Measurements from ENCODE around the gene GRK5. TPM values are rescaled to one million over a fixed set of nuclear protein-coding genes. Genes with fewer than 3 reads are reported as not detected.

Gene GRK5
- total and polyA plus RNA-seq, 9 of the 15 experiments (the other 6 are each of a cell fraction or from before 2014, with no cell fraction given), result 0.46 to 0.83 (median 0.67) TPM; not detected in 2

GRCh38 chr10:119427263-119427864 lies 220.0 kb downstream of the GRK5 start (continued):
- TF ChIP-seq TFE3 (CRISPR knock-in tag; IDR thresholded peaks at IDR 0.05) (no peak), TOE1 (IDR thresholded peaks at IDR 0.05; ENCODE audit: borderline replicate concordance) (no peak), TOE1 (CRISPR knock-in tag; IDR thresholded peaks at IDR 0.05; ENCODE audit: borderline replicate concordance, low read depth) (no peak), POLR2B (IDR thresholded peaks at IDR 0.05; ENCODE audit: low read depth, partially characterized antibody) (no peak), MTA3 (IDR thresholded peaks at IDR 0.05; ENCODE audit: borderline replicate concordance) (no peak), NFE2L1 (tag; IDR thresholded peaks at IDR 0.05; ENCODE audit: borderline replicate concordance, low read depth) (no peak), CBFA2T3 (IDR thresholded peaks at IDR 0.05) (no peak), CTBP1 (IDR thresholded peaks at IDR 0.05; ENCODE audit: borderline replicate concordance) (peak; percentile 100), ARID1B (IDR thresholded peaks at IDR 0.05) (no peak), SNAPC5 (CRISPR knock-in tag; IDR thresholded peaks at IDR 0.05) (no peak), SP1 (CRISPR knock-in tag; IDR thresholded peaks at IDR 0.05) (no peak), ZNF239 (CRISPR knock-in tag; IDR thresholded peaks at IDR 0.05) (no peak), MAX (CRISPR knock-in tag; IDR thresholded peaks at IDR 0.05) (no peak), HDAC1 (IDR thresholded peaks at IDR 0.05) (peak in 1 of 2 experiments; percentile 91; a peak in 2 of 4 replicates), POLR2AphosphoS2 (IDR thresholded peaks at IDR 0.05; ENCODE audit: low read length) (no peak)
- TF ChIP-seq, protein P1, sequence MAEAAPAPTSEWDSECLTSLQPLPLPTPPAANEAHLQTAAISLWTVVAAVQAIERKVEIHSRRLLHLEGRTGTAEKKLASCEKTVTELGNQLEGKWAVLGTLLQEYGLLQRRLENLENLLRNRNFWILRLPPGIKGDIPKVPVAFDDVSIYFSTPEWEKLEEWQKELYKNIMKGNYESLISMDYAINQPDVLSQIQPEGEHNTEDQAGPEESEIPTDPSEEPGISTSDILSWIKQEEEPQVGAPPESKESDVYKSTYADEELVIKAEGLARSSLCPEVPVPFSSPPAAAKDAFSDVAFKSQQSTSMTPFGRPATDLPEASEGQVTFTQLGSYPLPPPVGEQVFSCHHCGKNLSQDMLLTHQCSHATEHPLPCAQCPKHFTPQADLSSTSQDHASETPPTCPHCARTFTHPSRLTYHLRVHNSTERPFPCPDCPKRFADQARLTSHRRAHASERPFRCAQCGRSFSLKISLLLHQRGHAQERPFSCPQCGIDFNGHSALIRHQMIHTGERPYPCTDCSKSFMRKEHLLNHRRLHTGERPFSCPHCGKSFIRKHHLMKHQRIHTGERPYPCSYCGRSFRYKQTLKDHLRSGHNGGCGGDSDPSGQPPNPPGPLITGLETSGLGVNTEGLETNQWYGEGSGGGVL (CRISPR knock-in tag; IDR thresholded peaks at IDR 0.05), result no peak

Data from K562 (cell line).